Endothelial cell of umbilical vein (primary cell): ENCODE data around the gene MRTFA. TPM values are rescaled to one million over a fixed set of nuclear protein-coding genes. Genes with fewer than 3 reads are reported as not detected.

Source experiments
- BruUV-seq: library from RNA; stranded (reverse); fragments of 400-500 nt; replicated peaks from 2 replicates; lab custom pipeline; 2021; lab: Mats Ljungman, UMichigan
- CTCF ChIA-PET: fragments of 300-600, 350-600 bp; sonication (Branson Sonifier 250); formaldehyde crosslinking; loops from one replicate; lab custom pipeline; 2021; ENCODE audit warnings: antibody characterized with exemption, inconsistent platforms; lab: Charles Lee
- POLR2A ChIA-PET: fragments of 300-600, 350-600 bp; sonication (Branson Sonifier 250); formaldehyde crosslinking; loops from one replicate; lab custom pipeline; 2021; ENCODE audit warnings: antibody characterized with exemption, inconsistent platforms; lab: Charles Lee
- DNase-seq: peaks from one replicate; pipeline ENCODE4 v3.0.0-alpha.2; 2011; ENCODE audit warnings: low read depth, low spot score
- FAIRE-seq: peaks from 2 replicates; lab custom pipeline; 2011; peaks lifted over from hg19 to GRCh38; lab: Jason Lieb, UNC
- H2AFZ ChIP-seq: 2 replicates; pipeline ENCODE4 v1.6.0; 2012; ENCODE audit warnings: low read depth, low read length, control low read depth, inconsistent platforms
- H3K27ac ChIP-seq: 2 replicates; pipeline ENCODE4 v1.5.1; 2011; ENCODE audit warnings: low read depth, mild to moderate bottlenecking, control low read depth, low read length, moderate library complexity; ENCODE audit not compliant: insufficient read depth
- H3K27me3 ChIP-seq, 2 experiments: 2 replicates each; pipeline versions ENCODE4 v1.6.0 to v1.6.1; 2011; ENCODE audit warnings: low read length in 2 of 2, mixed read lengths in 1 of 2; ENCODE audit not compliant: control insufficient read depth in 2 of 2, insufficient read depth in 2 of 2
- H3K36me3 ChIP-seq, 2 experiments: 2 replicates in 1 of 2; 3 replicates in 1 of 2; pipeline ENCODE4 v1.5.1; 2011; ENCODE audit warnings: low read length in 2 of 2, mild to moderate bottlenecking in 1 of 2, moderate library complexity in 1 of 2; ENCODE audit not compliant: control insufficient read depth in 2 of 2, insufficient read depth in 2 of 2; ENCODE audit errors: extremely low read depth in 1 of 2
- H3K4me1 ChIP-seq: 3 replicates; pipeline ENCODE4 v1.5.1; 2011; ENCODE audit warnings: mild to moderate bottlenecking, low read length; ENCODE audit not compliant: control insufficient read depth, insufficient read depth; ENCODE audit errors: extremely low read depth
- H3K4me2 ChIP-seq: 2 replicates; pipeline ENCODE4 v1.6.1; 2011; ENCODE audit warnings: low read length, control low read depth, mixed read lengths; ENCODE audit not compliant: insufficient read depth
- H3K4me3 ChIP-seq, 3 experiments: fragments of 200-600 bp in 1 of 3; sonication (generic), shearing (Covaris generic) in 1 of 3; replicated peaks in 1 of 3; 2 replicates each; pipeline ENCODE4 v1.5.1; 2011 to 2016; ENCODE audit warnings: control low read depth in 3 of 3, low read length in 3 of 3, mild to moderate bottlenecking in 2 of 3, inconsistent platforms in 1 of 3, low read depth in 1 of 3, moderate library complexity in 1 of 3; ENCODE audit not compliant: insufficient read depth in 1 of 3
- H3K79me2 ChIP-seq: 2 replicates; pipeline ENCODE4 v1.6.0; 2012; ENCODE audit warnings: low read length, inconsistent platforms; ENCODE audit not compliant: control insufficient read depth, insufficient read depth
- H3K9ac ChIP-seq: replicated peaks from 2 replicates; pipeline ENCODE3; 2011; ENCODE audit warnings: low read length, control low read depth; ENCODE audit not compliant: insufficient read depth; ENCODE audit errors: extremely low read depth
- H3K9me1 ChIP-seq: replicated peaks from 3 replicates; pipeline ENCODE4 v1.6.0; 2011; ENCODE audit warnings: mild to moderate bottlenecking, low read length; ENCODE audit not compliant: control insufficient read depth, insufficient read depth; ENCODE audit errors: extremely low read depth
- H3K9me3 ChIP-seq: replicated peaks from 2 replicates; pipeline ENCODE4 v1.5.1; 2012; ENCODE audit warnings: low read length, inconsistent platforms; ENCODE audit not compliant: control insufficient read depth, insufficient read depth
- H4K20me1 ChIP-seq: replicated peaks from 2 replicates; pipeline ENCODE3; 2011; ENCODE audit warnings: mild to moderate bottlenecking, low read length; ENCODE audit not compliant: control insufficient read depth, insufficient read depth; ENCODE audit errors: extremely low read depth
- EZH2 ChIP-seq: IDR thresholded peaks from 2 replicates; pipeline ENCODE4 v1.6.1; 2012; ENCODE audit warnings: borderline replicate concordance, low read depth, mild to moderate bottlenecking, moderate library complexity, low read length, inconsistent platforms; ENCODE audit not compliant: severe bottlenecking
- FOS ChIP-seq: IDR thresholded peaks from 2 replicates; pipeline ENCODE4 v1.6.1; 2011; ENCODE audit warnings: mild to moderate bottlenecking, low read length, moderate library complexity, borderline replicate concordance; ENCODE audit not compliant: insufficient read depth
- GATA2 ChIP-seq: IDR thresholded peaks from 2 replicates; pipeline ENCODE4 v1.7.0; 2011; ENCODE audit warnings: low read depth, mild to moderate bottlenecking, moderate library complexity, mixed read lengths, low read length; ENCODE audit not compliant: insufficient read length, insufficient read depth
- JUN ChIP-seq: IDR thresholded peaks from 2 replicates; pipeline ENCODE4 v1.6.1; 2011; ENCODE audit warnings: borderline replicate concordance, low read depth; ENCODE audit not compliant: insufficient read length, insufficient read depth
- MYC ChIP-seq: IDR thresholded peaks from one replicate; pipeline ENCODE4 v1.6.1; 2011; ENCODE audit warnings: mild to moderate bottlenecking, low read depth, low read length
- POLR2A ChIP-seq: IDR thresholded peaks from 2 replicates; pipeline ENCODE4 v1.6.1; 2012; ENCODE audit warnings: low read depth, mild to moderate bottlenecking, control low read depth, low read length
- POLR2AphosphoS5 ChIP-seq: IDR thresholded peaks from 2 replicates; pipeline ENCODE4 v1.6.1; 2012; ENCODE audit warnings: low read depth, mild to moderate bottlenecking, control low read depth, low read length, moderate library complexity; ENCODE audit not compliant: insufficient read depth
- dilution Hi-C: fragments of 300-500 bp; cut with MboI; formaldehyde crosslinking; loops from one replicate; pipeline ENCODE4 v1.15.0; 2019; ENCODE audit warnings: low sequenced_read_pairs; ENCODE audit not compliant: extremely low pct_ligation_motif_present
- intact Hi-C: fragments of 100-400 bp; cut with micrococcal nuclease; formaldehyde crosslinking; loops from one replicate; pipeline ENCODE4 v1.10.0; 2022
- polyA plus RNA-seq, 4 experiments: library from polyadenylated mRNA; depleted of rRNA in 3 of 4; stranded (reverse) in 3 of 4; unstranded in 1 of 4; fragments of >200 nt; gene quantifications; 2 replicates each; pipeline versions ENCODE4 v1.2.1 to v1.2.3, GENCODE V29; 2011 to 2012; ENCODE audit warnings: missing spikeins in 1 of 4
- total RNA-seq: library from RNA; stranded (reverse); gene quantifications from 2 replicates; pipeline ENCODE4 v1.2.3, GENCODE V29; 2021
- TF ChIP-seq, protein P1 (sequence below): IDR thresholded peaks from 2 replicates; pipeline ENCODE4 v1.6.1; 2011; ENCODE audit not compliant: insufficient read depth, insufficient read length
- TF ChIP-seq, protein P2 (sequence below), 2 donors: IDR thresholded peaks; 1 replicate in 1 of 2; 2 replicates in 1 of 2; pipeline ENCODE4 v1.5.1; 2011; ENCODE audit warnings: low read length in 2 of 2, mild to moderate bottlenecking in 2 of 2, moderate library complexity in 2 of 2, control low read depth in 1 of 2, inconsistent platforms in 1 of 2, low read depth in 1 of 2; ENCODE audit not compliant: insufficient read depth in 1 of 2; ENCODE audit errors: extremely low read depth in 1 of 2

Gene MRTFA
- total and polyA plus RNA-seq, 2 donors (not counting 3 experiments of a cell fraction or from before 2014, with no cell fraction given) = 13.6 to 44.1 TPM

DNA sequence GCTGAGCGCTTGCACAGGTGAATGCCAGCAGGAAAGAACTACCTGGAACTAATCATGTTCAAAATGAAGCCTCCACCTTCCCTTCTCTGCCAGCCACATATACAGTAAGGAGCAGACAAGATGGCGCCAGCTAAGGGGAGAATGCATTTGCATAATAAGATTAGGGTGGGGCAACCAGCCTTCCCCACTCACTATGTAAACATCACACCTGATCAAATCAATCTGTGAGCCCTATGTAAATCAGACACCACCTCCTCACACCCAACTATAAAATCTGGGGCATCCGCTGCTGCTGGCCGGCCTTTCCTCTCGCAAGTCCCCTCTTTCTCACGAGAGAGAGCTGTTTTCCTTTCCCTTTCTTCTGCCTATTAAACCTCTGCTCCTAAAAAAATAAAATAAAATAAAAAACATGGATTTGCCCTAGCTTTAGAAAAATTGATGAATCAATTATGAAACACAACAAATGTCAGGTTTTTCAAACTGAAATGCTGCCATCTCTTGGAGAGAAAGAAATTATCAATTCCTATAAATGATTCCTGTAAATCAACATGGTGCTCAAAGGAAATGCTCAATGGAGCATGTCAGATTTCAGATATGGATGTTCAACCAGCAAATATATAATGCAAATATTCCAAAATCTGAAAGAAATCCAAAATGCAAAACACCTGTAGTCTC is 157.3 kb downstream of the MRTFA start:
- POLR2A ChIA-PET = no interaction called here
- Histone ChIP-seq H3K9me3 (no peaks in the 10 kb centered on the region), H3K27me3 (no peaks in the 10 kb centered on the region), H3K4me2 (no peak overlapping the region), H3K27ac (no peak overlapping the region), H4K20me1 (no peaks in the 10 kb centered on the region), H2AFZ (no peak overlapping the region), H3K4me1 (peaks cover 7% of the 10 kb centered on the region), H3K36me3 (peaks cover 0 to 2% of the 10 kb centered on the region in 2 experiments), H3K9ac (no peak overlapping the region), H3K79me2 (peaks cover 6% of the 10 kb centered on the region), H3K9me1 (no peaks in the 10 kb centered on the region), H3K4me3 (no peak overlapping the region)
- dilution Hi-C loops = no loop called here
- FAIRE-seq = no peak
- TF ChIP-seq MYC (no peak), POLR2A (no peak), POLR2AphosphoS5 (no peak), JUN (no peak), EZH2 (no peak), GATA2 (no peak), FOS (no peak)
- TF ChIP-seq, protein P1, sequence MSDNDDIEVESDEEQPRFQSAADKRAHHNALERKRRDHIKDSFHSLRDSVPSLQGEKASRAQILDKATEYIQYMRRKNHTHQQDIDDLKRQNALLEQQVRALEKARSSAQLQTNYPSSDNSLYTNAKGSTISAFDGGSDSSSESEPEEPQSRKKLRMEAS = no peak
- TF ChIP-seq, protein P2, sequence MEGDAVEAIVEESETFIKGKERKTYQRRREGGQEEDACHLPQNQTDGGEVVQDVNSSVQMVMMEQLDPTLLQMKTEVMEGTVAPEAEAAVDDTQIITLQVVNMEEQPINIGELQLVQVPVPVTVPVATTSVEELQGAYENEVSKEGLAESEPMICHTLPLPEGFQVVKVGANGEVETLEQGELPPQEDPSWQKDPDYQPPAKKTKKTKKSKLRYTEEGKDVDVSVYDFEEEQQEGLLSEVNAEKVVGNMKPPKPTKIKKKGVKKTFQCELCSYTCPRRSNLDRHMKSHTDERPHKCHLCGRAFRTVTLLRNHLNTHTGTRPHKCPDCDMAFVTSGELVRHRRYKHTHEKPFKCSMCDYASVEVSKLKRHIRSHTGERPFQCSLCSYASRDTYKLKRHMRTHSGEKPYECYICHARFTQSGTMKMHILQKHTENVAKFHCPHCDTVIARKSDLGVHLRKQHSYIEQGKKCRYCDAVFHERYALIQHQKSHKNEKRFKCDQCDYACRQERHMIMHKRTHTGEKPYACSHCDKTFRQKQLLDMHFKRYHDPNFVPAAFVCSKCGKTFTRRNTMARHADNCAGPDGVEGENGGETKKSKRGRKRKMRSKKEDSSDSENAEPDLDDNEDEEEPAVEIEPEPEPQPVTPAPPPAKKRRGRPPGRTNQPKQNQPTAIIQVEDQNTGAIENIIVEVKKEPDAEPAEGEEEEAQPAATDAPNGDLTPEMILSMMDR (IDR thresholded peaks at IDR 0.05; ENCODE audit: extremely low read depth in 1 of 2, insufficient read depth in 1 of 2, low read depth in 1 of 2, low read length in 2 of 2) = no peak
- no peak for DNase-seq
- BruUV-seq = no TSS peak
- CTCF ChIA-PET = interaction anchor here (1.2 to 2.0 kb wide), 2 partner anchors 42 to 45 kb away, joined by 4 to 6 read pairs; no protein-coding TSS in a partner anchor
- intact Hi-C loops = no loop called here
